HCT116 (cell line): Measurements from ENCODE around the gene LIMS2. TPM values are rescaled to one million over a fixed set of nuclear protein-coding genes. Genes with fewer than 3 reads are reported as not detected.

Experiments used
- ATAC-seq: fragments of 200-7000 bp; cut with Tn5 transposase; 2 replicates; pipeline ENCODE4 v1.9.1; 2020; ENCODE audit warnings: mild to moderate bottlenecking, moderate library complexity
- BruUV-seq: library from RNA; stranded (reverse); fragments of 400-500 nt; replicated peaks from 2 replicates; lab custom pipeline; 2021; lab: Mats Ljungman, UMichigan
- CTCF ChIA-PET: fragments of 300-600 bp; sonication (Branson Sonifier 250); formaldehyde crosslinking; loops from one replicate; lab custom pipeline; 2021; ENCODE audit warnings: antibody characterized with exemption; lab: Charles Lee
- POLR2A ChIA-PET: fragments of 300-600, 350-600 bp; sonication (Branson Sonifier 250); formaldehyde crosslinking; loops from one replicate; lab custom pipeline; 2021; ENCODE audit warnings: antibody characterized with exemption; lab: Charles Lee
- RAD21 ChIA-PET, 2 experiments: fragments of 300-600 bp; sonication (Branson Sonifier 250); formaldehyde crosslinking; loops; one replicate each; lab custom pipeline; 2023; ENCODE audit warnings: low total read pairs in 2 of 2; ENCODE audit not compliant: uncharacterized antibody in 2 of 2, unreplicated experiment in 2 of 2, low non-redundant PET in 1 of 2; lab: Charles Lee
- DNase-seq: peaks from one replicate; pipeline ENCODE4 v3.0.0-alpha.2; 2010; ENCODE audit warnings: low read depth, low spot score
- H2AFZ ChIP-seq: fragments of 200-600 bp; shearing (Covaris generic), sonication (generic); 2 replicates; pipeline ENCODE4 v1.6.1; 2017; ENCODE audit warnings: low read depth, mixed run types, mixed read lengths, antibody characterized with exemption, low read length; ENCODE audit not compliant: poor library complexity, severe bottlenecking
- H3K27ac ChIP-seq: 2 replicates; pipeline ENCODE4 v1.5.1; 2012; ENCODE audit warnings: low read depth, low read length
- H3K27me3 ChIP-seq: fragments of 200-600 bp; sonication (generic); 2 replicates; pipeline ENCODE4 v1.6.1; 2016; ENCODE audit warnings: mixed run types, low read length, mixed read lengths; ENCODE audit not compliant: insufficient read depth
- H3K36me3 ChIP-seq, 2 experiments: fragments of 200-500 bp in 1 of 2; fragments of 200-600 bp in 1 of 2; sonication (Bioruptor generic) in 1 of 2; sonication (generic) in 1 of 2; 2 replicates each; pipeline versions ENCODE4 v1.5.1 to v1.6.1; 2014 to 2016; ENCODE audit warnings: low read length in 2 of 2, inconsistent platforms in 1 of 2, mixed read lengths in 1 of 2, mixed run types in 1 of 2; ENCODE audit not compliant: insufficient read depth in 2 of 2, control insufficient read depth in 1 of 2
- H3K4me1 ChIP-seq, 2 experiments: fragments of 200-600 bp in 1 of 2; sonication (generic) in 1 of 2; 2 replicates each; pipeline versions ENCODE4 v1.5.1 to v1.6.1; 2012 to 2017; ENCODE audit warnings: low read length in 2 of 2, inconsistent platforms in 1 of 2, mild to moderate bottlenecking in 1 of 2, mixed read lengths in 1 of 2, mixed run types in 1 of 2, moderate library complexity in 1 of 2; ENCODE audit not compliant: insufficient read depth in 2 of 2, control insufficient read depth in 1 of 2
- H3K4me2 ChIP-seq: fragments of 200-600 bp; sonication (generic); 2 replicates; pipeline ENCODE4 v1.6.1; 2017; ENCODE audit warnings: mixed run types, low read length, mixed read lengths
- H3K4me3 ChIP-seq, 2 experiments: fragments of 200-600 bp in 1 of 2; sonication (generic) in 1 of 2; replicated peaks in 1 of 2; 2 replicates each; pipeline ENCODE4 v1.5.1; 2011 to 2016; ENCODE audit warnings: low read length in 2 of 2, control low read depth in 1 of 2, low read depth in 1 of 2, mild to moderate bottlenecking in 1 of 2, mixed read lengths in 1 of 2, mixed run types in 1 of 2
- H3K79me2 ChIP-seq: fragments of 200-600 bp; sonication (generic); 2 replicates; pipeline ENCODE4 v1.6.1; 2017; ENCODE audit warnings: mild to moderate bottlenecking, mixed run types, low read length, moderate library complexity, mixed read lengths; ENCODE audit not compliant: insufficient read depth
- H3K9ac ChIP-seq: fragments of 200-600 bp; sonication (generic); 2 replicates; pipeline ENCODE4 v1.6.1; 2016; ENCODE audit warnings: low read length, mixed read lengths
- H3K9me2 ChIP-seq: fragments of 200-600 bp; sonication (generic), shearing (Covaris generic); 2 replicates; pipeline ENCODE4 v1.6.1; 2017; ENCODE audit warnings: mixed run types, mild to moderate bottlenecking, moderate library complexity; ENCODE audit not compliant: insufficient read depth
- H3K9me3 ChIP-seq, 2 experiments: fragments of 200-500 bp in 1 of 2; fragments of 200-600 bp in 1 of 2; sonication (Bioruptor generic) in 1 of 2; sonication (generic) in 1 of 2; 2 replicates each; pipeline ENCODE4 v1.6.1; 2014 to 2017; ENCODE audit warnings: low read length in 2 of 2, mixed read lengths in 2 of 2, inconsistent platforms in 1 of 2, low read depth in 1 of 2, mild to moderate bottlenecking in 1 of 2, mixed run types in 1 of 2, moderate library complexity in 1 of 2; ENCODE audit not compliant: control insufficient read depth in 1 of 2, insufficient read depth in 1 of 2
- H4K20me1 ChIP-seq: fragments of 200-600 bp; sonication (generic), shearing (Covaris generic); 2 replicates; pipeline ENCODE4 v1.6.1; 2017; ENCODE audit warnings: mixed run types, mild to moderate bottlenecking, moderate library complexity; ENCODE audit not compliant: insufficient read depth
- CBX3 ChIP-seq: IDR thresholded peaks from 2 replicates; pipeline ENCODE4 v1.6.1; 2012; ENCODE audit warnings: low read depth
- ELF1 ChIP-seq: IDR thresholded peaks from 2 replicates; pipeline ENCODE4 v1.6.1; 2012; ENCODE audit warnings: low read depth, borderline replicate concordance
- EZH2 ChIP-seq: fragments of 200-600 bp; sonication (generic); IDR thresholded peaks from 2 replicates; pipeline ENCODE4 v1.6.1; 2017; ENCODE audit warnings: antibody characterized with exemption, mixed run types
- JUND ChIP-seq: IDR thresholded peaks from 2 replicates; pipeline ENCODE4 v1.6.1; 2012
- RAD21 ChIP-seq: IDR thresholded peaks from 2 replicates; pipeline ENCODE4 v1.6.1; 2012; ENCODE audit warnings: low read depth, mild to moderate bottlenecking
- SIN3A ChIP-seq: IDR thresholded peaks from 2 replicates; pipeline ENCODE4 v1.6.1; 2012; ENCODE audit warnings: low read depth
- SRF ChIP-seq: IDR thresholded peaks from 2 replicates; pipeline ENCODE4 v1.6.1; 2012; ENCODE audit warnings: low read depth
- TCF7L2 ChIP-seq: IDR thresholded peaks from 2 replicates; pipeline ENCODE4 v1.7.0; 2011; ENCODE audit warnings: borderline replicate concordance, inconsistent platforms; ENCODE audit not compliant: insufficient read depth, insufficient read length; ENCODE audit errors: extremely low read depth
- YY1 ChIP-seq: IDR thresholded peaks from 2 replicates; pipeline ENCODE4 v1.6.1; 2011; ENCODE audit warnings: low read length, low read depth, moderate library complexity, mild to moderate bottlenecking; ENCODE audit not compliant: insufficient replicate concordance; ENCODE audit errors: extremely low read depth
- ZFX ChIP-seq: fragments of 450-650 bp; IDR thresholded peaks from 2 replicates; pipeline ENCODE4 v1.6.1; 2017
- ZNF274 ChIP-seq: fragments of 200-500 bp; sonication (Bioruptor generic); IDR thresholded peaks from 2 replicates; pipeline ENCODE4 v1.6.1; 2014; ENCODE audit warnings: mild to moderate bottlenecking, low read depth, low read length, inconsistent platforms
- intact Hi-C: fragments of 100-400 bp; cut with micrococcal nuclease; formaldehyde crosslinking; loops from 2 replicates; pipeline ENCODE4 v1.10.0; 2022
- total RNA-seq: library from RNA; stranded (reverse); gene quantifications from one replicate; pipeline ENCODE4 v1.2.1, GENCODE V29; 2021; ENCODE audit not compliant: unreplicated experiment
- TF ChIP-seq, protein P1 (sequence below): IDR thresholded peaks from 2 replicates; pipeline ENCODE4 v1.6.1; 2012
- TF ChIP-seq, protein P2 (sequence below): IDR thresholded peaks from 2 replicates; pipeline ENCODE4 v1.6.1; 2012
- TF ChIP-seq, protein P3 (sequence below): IDR thresholded peaks from 2 replicates; pipeline ENCODE4 v1.6.1; 2011; ENCODE audit warnings: mild to moderate bottlenecking, low read length, moderate library complexity; ENCODE audit not compliant: insufficient replicate concordance; ENCODE audit errors: extremely low read depth

Gene LIMS2
- total RNA-seq, 1 experiment from 2014 or later = 3.7 TPM

DNA sequence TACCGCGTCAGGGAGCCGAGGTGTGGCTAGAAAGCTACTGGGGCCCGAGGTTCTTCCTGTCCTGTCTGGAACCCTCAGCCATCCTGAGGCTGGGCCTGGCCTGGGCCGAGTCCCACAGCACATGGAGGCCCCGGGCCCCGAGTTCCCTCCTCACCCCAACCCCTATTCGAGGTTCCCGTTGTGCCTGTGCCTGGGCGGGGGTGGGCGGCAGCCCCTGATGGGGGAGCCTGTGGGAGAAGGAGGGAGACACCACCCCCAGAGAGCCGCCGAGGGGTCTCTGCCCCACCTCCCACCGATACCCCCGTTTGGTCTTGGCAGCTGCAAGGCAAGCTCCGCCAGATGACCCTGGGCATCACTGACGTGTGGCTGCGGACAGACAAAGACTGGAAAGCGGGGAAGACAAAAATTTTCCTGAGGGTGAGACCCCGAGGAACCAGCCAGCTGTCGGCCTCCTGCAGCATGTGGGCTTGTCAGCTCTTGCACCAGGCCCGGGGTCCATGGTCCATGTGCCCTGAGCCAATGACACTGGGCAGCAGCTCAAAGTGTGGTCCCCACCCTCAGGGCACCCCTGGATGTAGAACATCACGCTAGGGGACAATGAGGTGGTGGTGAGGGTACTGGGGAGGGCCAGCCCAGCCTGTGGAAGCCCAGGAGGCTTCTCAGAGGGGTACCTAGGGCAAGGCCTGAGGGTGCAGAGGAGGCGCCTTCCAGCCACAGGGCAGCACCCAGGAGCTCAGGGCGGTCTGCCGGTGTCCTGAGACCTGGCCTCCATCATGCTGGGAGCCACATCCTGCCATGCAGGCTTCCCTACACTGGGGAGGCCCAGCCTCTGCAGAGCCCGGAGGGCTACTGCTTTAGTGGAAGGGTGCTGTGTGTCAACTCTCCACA is 81.9 kb downstream of the LIMS2 start:
- no peak for TF ChIP-seq TCF7L2
- TF ChIP-seq, protein P1, sequence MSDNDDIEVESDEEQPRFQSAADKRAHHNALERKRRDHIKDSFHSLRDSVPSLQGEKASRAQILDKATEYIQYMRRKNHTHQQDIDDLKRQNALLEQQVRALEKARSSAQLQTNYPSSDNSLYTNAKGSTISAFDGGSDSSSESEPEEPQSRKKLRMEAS = no peak
- TF ChIP-seq JUND = no peak
- TF ChIP-seq, protein P2, sequence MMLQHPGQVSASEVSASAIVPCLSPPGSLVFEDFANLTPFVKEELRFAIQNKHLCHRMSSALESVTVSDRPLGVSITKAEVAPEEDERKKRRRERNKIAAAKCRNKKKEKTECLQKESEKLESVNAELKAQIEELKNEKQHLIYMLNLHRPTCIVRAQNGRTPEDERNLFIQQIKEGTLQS = no peak
- no peak for TF ChIP-seq SRF
- TF ChIP-seq, protein P3, sequence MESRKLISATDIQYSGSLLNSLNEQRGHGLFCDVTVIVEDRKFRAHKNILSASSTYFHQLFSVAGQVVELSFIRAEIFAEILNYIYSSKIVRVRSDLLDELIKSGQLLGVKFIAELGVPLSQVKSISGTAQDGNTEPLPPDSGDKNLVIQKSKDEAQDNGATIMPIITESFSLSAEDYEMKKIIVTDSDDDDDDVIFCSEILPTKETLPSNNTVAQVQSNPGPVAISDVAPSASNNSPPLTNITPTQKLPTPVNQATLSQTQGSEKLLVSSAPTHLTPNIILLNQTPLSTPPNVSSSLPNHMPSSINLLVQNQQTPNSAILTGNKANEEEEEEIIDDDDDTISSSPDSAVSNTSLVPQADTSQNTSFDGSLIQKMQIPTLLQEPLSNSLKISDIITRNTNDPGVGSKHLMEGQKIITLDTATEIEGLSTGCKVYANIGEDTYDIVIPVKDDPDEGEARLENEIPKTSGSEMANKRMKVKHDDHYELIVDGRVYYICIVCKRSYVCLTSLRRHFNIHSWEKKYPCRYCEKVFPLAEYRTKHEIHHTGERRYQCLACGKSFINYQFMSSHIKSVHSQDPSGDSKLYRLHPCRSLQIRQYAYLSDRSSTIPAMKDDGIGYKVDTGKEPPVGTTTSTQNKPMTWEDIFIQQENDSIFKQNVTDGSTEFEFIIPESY = no peak
- TF ChIP-seq YY1 = no peak
- no peak for TF ChIP-seq RAD21
- no peak for TF ChIP-seq ELF1
- TF ChIP-seq ZNF274 = no peak
- TF ChIP-seq ZFX = no peak
- no peak for TF ChIP-seq CBX3
- TF ChIP-seq EZH2 = no peak
- TF ChIP-seq SIN3A = no peak
- ATAC-seq = no peak
- H3K27ac ChIP-seq = no peak overlapping the region
- H3K79me2 ChIP-seq = no peaks in the 10 kb centered on the region
- H3K9ac ChIP-seq = no peak overlapping the region
- no peak overlapping the region for H3K4me2 ChIP-seq
- no peaks in the 10 kb centered on the region for H3K9me3 ChIP-seq
- POLR2A ChIA-PET = no interaction called here
- H3K27me3 ChIP-seq = no peaks in the 10 kb centered on the region
- no peak for DNase-seq
- BruUV-seq = no TSS peak
- no peaks in the 10 kb centered on the region for H3K36me3 ChIP-seq
- H3K9me2 ChIP-seq = no peaks in the 10 kb centered on the region
- H3K4me1 ChIP-seq = peaks cover 0 to 12% of the 10 kb centered on the region in 2 experiments; a peak in 1 of 4 replicates
- no peak overlapping the region for H3K4me3 ChIP-seq
- intact Hi-C loops = no loop called here
- CTCF ChIA-PET = interaction anchor here (1.1 kb wide), 1 partner anchor 57 kb away, joined by 3 read pairs; no protein-coding TSS in a partner anchor
- RAD21 ChIA-PET = no interaction called here
- H2AFZ ChIP-seq = no peak overlapping the region
- H4K20me1 ChIP-seq = no peaks in the 10 kb centered on the region
